ENCODE data around the gene GRM8.

GRM8 gene

DNA sequence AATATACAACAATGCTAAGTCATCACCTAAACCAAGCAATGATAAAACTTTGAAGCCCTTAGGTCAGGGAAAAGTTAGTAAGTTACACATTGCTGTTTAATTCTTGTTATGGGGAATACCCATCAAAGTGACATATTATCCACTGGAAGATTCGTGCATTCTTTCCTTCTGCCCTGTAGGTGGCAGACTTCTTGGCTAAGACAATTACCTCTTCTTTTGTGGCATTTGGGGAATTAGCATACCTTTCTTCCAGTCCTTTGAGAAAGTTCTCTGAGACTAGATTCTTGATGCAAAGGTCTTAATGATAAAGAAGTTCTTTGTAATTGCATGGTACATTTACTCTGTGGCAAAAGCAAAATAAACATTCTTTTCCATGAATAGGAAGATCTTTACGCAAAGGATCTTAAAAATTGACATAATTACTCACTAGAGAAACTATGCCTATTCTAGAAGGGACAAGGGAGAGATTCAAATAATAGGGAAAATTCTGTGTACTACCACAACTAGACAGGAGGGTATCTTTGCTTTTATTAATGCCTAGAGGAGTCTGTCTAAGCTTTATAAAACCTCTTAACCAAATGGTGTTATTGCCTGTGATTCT, 395.9 kb downstream of the GRM8 start:
- no peak overlapping the region for H3K4me3 ChIP-seq (ENCODE audit: low read depth, low read length)
- TF ChIP-seq, protein P1, sequence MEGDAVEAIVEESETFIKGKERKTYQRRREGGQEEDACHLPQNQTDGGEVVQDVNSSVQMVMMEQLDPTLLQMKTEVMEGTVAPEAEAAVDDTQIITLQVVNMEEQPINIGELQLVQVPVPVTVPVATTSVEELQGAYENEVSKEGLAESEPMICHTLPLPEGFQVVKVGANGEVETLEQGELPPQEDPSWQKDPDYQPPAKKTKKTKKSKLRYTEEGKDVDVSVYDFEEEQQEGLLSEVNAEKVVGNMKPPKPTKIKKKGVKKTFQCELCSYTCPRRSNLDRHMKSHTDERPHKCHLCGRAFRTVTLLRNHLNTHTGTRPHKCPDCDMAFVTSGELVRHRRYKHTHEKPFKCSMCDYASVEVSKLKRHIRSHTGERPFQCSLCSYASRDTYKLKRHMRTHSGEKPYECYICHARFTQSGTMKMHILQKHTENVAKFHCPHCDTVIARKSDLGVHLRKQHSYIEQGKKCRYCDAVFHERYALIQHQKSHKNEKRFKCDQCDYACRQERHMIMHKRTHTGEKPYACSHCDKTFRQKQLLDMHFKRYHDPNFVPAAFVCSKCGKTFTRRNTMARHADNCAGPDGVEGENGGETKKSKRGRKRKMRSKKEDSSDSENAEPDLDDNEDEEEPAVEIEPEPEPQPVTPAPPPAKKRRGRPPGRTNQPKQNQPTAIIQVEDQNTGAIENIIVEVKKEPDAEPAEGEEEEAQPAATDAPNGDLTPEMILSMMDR (IDR thresholded peaks at IDR 0.05; ENCODE audit: borderline replicate concordance, insufficient read depth, low read depth, low read length) = peak; percentile 55; the same call in 1 of the 2 replicates

DNA sequence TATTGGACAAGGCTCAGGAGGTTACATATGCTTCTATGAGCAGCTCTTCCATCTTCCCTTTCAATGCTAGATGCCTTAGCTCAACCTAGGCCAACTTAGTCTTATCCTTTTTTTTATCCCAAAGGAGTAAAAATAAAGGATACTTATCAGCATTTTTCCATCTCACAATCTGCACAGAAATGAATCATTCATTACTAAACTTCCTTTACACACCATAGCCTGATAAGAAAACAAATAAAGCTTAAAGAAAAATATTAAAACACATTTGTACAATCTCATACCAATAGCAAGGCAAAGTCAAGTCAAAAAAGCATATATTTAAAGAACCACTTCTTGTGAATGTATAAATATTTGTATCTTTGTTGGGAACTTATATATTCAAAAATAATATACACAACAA, 407.4 kb downstream of the GRM8 start:
- no peak overlapping the region for H3K4me3 ChIP-seq (ENCODE audit: low read depth, low read length)
- TF ChIP-seq, protein P1 (IDR thresholded peaks at IDR 0.05; ENCODE audit: borderline replicate concordance, insufficient read depth, low read depth, low read length) = no peak

DNA sequence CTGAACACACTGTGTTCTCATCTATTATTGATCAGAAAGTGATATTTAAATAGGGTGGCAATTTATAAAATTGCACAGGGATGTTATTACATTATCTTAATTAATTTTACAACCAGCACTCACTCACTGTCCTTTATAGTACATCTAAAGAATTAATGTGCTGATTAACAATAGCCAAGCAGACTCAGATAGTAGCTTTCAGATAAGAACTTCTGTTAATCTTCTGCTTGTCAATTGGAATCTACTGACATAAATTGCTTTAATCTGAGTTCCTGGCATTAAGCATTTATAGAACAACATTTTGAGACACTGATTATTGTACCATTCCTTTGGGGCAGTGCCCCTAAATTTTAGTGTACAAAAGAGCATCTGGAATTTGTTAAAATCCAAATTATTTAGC, 408.9 kb downstream of the GRM8 start:
- H3K4me3 ChIP-seq (ENCODE audit: low read depth, low read length) = no peak overlapping the region
- TF ChIP-seq, protein P1 (IDR thresholded peaks at IDR 0.05; ENCODE audit: borderline replicate concordance, insufficient read depth, low read depth, low read length) = no peak

DNA sequence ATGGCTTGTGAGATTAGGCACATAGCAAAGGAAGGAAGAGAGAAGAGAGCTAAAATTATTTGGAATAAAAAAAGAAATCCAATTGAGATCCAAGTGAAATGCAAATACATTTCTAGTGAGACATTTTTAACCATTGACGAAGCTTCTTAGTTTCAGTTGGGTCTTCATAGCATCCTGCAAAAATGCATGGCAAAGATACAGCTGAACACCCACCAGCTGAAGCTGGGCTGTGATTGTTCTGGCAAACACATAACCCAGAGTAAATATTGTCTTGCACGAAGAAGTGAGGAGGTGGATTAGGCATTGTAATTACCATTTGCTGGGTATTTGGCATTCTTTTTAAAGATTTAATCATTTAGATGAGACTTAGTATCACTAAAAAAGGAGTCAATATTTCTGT, 409.4 kb downstream of the GRM8 start:
- H3K4me3 ChIP-seq (ENCODE audit: low read depth, low read length) = no peak overlapping the region
- TF ChIP-seq, protein P1 (IDR thresholded peaks at IDR 0.05; ENCODE audit: borderline replicate concordance, insufficient read depth, low read depth, low read length) = no peak

DNA sequence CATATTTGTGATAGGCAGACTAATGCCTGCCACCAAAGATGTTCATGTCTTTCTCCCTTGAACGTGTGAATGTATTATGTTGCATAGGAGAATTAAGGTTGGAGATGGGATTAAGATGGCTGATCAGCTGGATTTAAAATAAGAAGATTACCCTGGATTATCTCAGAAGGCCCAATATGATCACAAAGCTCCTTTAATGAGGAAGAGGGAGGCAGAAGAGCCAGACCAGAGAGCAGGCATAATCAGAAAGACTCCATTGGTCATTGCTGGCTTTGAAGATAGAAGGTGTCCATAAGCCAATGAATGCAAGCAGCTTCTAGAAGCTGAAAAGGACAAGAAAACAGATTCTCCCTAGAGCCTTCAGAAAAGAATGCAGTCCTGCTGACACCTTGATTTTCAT, 410.3 kb downstream of the GRM8 start:
- TF ChIP-seq, protein P1 (IDR thresholded peaks at IDR 0.05; ENCODE audit: borderline replicate concordance, insufficient read depth, low read depth, low read length) = no peak
- no peak overlapping the region for H3K4me3 ChIP-seq (ENCODE audit: low read depth, low read length)

DNA sequence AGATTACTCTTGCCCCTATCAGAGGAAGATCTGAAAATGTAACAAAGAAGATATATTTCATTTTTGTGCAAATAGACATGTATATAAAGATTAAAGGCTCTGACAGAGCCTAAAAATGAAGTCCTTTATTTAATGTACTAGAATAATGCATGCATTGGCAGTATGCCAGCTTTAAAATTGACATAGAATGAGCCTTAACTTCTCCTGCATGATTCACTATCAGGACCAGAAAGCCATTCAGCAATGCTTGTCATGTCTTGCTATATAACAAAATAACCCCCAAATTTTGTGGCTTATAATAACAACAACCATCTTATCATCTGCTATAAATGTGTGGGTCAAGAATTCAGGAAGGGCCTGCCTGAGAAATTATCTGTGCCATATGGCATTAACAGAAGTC, 411.9 kb downstream of the GRM8 start:
- H3K4me3 ChIP-seq (ENCODE audit: low read depth, low read length) = no peak overlapping the region
- TF ChIP-seq, protein P1 (IDR thresholded peaks at IDR 0.05; ENCODE audit: borderline replicate concordance, insufficient read depth, low read depth, low read length) = no peak

DNA sequence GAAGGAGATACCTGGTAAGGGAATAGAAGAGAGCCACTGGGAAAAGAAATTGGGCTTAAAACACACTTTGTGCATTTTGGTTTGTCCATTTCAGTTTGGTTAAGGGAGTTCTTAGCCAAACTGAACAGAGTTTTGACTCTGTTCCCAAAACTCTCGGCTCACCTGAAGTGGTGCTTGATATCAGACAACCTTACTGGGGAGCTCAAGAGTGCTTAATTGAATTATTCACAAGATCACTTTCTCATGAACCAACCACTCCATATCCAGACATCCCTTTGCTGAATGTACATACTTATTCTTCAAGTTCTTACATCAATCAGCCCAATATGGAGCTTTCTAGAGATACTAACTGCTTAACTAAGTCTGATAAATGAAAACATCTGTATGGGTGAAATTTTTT, 413.1 kb downstream of the GRM8 start:
- H3K4me3 ChIP-seq (ENCODE audit: low read depth, low read length) = no peak overlapping the region
- TF ChIP-seq, protein P1 (IDR thresholded peaks at IDR 0.05; ENCODE audit: borderline replicate concordance, insufficient read depth, low read depth, low read length) = no peak
